GM21423 (cell line): ENCODE data around the gene TMEM45B.
"Not testable (repeated sequence)": the region's sequence is repeated elsewhere in the genome, so short reads cannot be mapped to it uniquely, and the experiment has no call there.

Experiments used
- ATAC-seq: cut with Tn5 transposase; IDR thresholded peaks from one replicate; pipeline ENCODE4 v1.9.1; 2021; ENCODE audit warnings: mild to moderate bottlenecking, moderate library complexity; ENCODE audit not compliant: unreplicated experiment

TMEM45B gene

GRCh38 chr11:129804012-129804411, 11.6 kb upstream of the TMEM45B start:
- no peak for ATAC-seq

- ATAC-seq = not testable (repeated sequence)
Observed at GRCh38 chr11:129808241-129808640, 7.4 kb upstream of the TMEM45B start.

DNA sequence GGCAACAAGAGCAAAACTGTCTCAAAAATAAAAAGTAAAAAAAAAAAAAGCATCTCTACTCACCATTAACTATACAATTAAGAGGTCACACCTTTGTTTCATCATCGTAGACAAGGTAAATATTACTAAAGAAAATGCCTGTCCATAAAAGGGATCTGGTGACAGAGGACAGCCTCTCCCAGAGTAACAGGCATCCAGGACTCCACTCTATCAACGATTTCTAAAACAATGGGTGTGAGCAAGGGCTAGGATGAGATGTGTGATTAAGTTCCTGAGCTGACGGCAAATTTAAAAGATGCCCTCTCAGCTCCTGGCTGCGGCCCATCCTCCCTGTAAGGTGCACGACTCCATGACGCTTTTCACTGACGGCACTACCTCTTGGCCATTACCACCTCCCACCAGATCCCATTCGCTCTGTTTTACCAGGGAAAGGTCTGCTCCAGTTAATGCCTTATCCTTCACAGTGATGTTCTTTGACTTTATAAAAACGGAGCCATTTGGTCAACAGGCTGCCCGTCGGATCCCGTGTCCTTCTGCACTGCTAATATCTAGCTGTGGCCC, 2.3 kb upstream of the TMEM45B start:
- ATAC-seq = no peak

- no peak for ATAC-seq
Observed at GRCh38 chr11:129814244-129815014, 1.2 kb upstream of the TMEM45B start.

- no peak for ATAC-seq
Observed at GRCh38 chr11:129817534-129818051, 1.9 kb downstream of the TMEM45B start.

DNA sequence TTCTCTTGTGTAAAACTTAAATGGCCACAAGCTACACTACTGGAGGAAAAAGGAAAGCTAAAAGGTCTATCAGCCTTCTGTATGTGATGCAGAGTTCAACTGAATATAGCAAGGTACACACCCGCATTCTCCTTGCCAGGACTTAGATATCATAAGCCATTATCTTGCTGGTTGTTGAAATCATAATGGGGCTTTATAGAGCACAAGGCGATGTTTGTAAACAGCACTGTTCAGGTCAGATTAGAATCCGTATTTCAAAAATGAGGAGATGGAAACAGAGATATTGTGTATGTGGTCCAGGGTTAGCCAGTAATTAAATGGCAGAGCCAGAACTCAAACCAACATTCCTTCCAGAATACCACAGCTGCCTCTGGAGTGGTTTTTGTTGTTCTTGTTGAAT, 2.6 kb downstream of the TMEM45B start:
- ATAC-seq = not testable (repeated sequence)

DNA sequence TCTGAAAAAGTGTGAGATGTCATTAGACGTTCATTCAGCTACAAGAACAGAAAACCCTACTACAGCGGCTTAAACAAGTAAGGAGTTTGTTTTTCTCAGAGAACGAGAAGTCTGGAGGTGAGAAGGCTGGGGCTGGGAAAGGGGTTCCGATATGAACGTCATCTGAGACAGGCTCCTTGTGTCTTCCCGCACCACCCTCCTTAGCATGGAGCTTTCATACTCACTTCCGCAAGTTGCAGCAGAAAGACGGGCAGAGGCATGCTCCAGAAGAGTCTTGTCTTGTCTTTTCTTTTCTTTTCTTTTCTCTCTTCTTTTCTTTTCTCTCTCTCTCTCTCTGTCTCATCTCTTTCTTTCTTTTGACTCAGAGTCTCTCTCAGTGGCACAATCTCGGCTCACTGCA, 3.6 kb downstream of the TMEM45B start:
- ATAC-seq = no peak

DNA sequence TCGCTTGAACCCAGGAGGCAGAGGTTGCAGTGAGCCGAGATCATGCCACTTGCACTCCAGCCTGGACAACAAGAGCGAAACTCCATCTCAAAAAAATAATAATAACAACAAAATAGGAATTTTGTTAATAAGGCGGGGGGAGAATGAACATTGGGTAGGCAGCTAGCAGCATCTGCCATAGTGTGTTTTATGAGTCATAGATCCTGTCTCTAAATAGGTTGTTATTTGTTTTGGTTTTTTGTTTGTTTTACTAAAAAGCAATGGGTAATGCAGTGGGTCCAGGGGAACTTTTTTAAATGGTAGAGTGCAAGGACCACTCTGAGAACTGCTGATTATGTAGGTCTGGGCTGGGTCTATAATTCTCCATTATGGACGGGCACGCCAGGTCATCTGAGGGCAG, 4.6 kb downstream of the TMEM45B start:
- not testable (repeated sequence) for ATAC-seq

DNA sequence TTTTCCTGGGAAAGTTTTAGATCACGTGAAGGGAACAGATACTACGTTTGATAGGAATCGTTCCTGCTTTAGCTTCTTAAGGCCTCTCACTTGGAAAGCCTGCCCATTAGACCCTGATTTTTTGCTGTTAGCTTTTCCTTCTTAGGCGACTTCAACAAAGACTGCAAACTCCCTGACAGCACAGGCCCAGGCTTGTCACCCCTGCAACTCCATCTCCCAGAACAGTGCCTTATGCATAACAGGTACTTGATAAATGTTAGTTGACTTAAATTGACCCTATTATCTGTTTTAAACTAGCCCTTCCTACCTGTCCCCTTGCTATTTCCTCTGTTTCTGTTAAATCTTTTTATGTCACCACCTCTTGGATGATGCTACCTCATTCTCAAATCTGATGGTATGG, 7.6 kb downstream of the TMEM45B start:
- not testable (repeated sequence) for ATAC-seq

DNA sequence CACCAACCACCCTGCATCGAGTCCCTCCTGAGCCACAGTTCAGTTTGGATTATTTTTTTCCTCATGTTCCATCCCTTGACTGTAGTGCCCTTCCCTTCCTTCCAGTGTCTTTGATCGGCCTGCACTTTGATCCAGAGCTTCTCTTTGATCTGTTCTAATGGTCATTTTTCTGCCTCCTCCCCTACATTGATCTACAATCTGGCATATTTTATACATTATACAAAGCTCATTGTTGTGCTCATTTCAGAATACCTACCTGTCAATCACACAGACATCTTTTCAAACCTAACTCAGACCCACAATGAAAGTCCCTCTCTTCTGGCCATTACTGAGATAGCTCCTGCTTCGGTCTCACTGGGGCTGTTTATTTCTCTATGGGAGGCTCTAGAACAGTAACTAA, 8.2 kb downstream of the TMEM45B start:
- ATAC-seq = not testable (repeated sequence)

DNA sequence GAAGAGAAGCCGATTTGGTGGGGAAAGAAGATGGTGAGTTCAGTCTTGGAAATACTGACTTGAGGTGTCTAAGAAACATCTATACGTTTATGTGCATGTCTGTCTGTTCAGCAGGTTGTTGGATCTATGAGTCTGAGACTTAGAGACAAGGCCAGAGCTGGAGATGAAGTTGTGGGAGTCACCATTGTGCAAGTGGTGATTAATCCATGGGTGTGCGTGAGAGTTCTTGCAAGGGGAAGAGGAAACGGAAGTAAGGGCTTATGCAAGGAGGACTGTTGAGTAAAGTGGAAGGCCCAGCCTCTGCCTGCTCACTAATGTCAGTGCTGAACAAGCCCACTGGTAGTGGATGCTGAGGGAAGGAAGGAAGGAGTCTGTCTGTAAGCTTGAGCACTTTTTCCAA, 9.7 kb downstream of the TMEM45B start:
- ATAC-seq = no peak

GRCh38 chr11:129828301-129828836, 12.7 kb downstream of the TMEM45B start:
- no peak for ATAC-seq

- not testable (repeated sequence) for ATAC-seq
Observed at GRCh38 chr11:129829497-129829896, 13.8 kb downstream of the TMEM45B start.

DNA sequence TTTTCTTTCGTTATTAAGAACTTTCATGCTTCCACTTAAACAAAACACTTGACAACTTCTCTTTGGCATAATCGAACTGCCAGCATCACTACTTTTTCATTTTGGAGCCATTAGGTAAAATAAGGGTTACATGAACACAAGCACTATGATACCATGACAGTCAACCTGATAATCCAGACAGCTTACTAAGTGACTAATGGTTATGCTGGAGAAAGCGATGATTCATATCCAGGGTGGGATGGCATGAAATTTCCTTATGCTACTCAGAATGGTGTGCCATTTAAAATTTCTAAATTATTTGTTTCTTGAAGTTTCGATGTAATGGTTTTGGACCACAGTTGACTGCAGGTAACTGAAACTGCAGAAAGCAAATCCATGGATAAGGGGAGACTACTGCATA, 15.6 kb downstream of the TMEM45B start:
- not testable (repeated sequence) for ATAC-seq

GRCh38 chr11:129833260-129833659, 17.6 kb downstream of the TMEM45B start:
- ATAC-seq = not testable (repeated sequence)

DNA sequence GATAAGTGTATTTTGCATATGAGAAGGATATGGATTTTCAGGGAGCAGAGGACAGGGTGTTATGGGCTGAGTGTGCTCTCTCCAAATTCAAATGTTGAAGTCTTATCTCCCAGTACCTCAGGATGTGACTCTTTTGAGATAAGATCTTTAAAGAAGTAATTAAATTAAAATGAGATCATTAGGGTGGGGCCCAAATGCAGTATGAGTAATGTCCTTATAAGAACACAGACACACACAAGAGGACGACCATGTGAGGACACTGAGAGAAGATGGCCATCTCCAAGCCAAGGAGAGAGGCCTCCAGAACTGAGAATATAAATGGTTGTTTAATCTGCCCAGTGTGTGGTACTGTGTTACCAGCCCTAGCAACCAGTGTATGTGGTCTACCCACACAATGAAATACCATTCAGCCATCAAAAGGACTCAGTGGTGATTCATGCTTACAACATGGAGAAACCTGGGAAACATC, 20.8 kb downstream of the TMEM45B start:
- ATAC-seq = not testable (repeated sequence)

DNA sequence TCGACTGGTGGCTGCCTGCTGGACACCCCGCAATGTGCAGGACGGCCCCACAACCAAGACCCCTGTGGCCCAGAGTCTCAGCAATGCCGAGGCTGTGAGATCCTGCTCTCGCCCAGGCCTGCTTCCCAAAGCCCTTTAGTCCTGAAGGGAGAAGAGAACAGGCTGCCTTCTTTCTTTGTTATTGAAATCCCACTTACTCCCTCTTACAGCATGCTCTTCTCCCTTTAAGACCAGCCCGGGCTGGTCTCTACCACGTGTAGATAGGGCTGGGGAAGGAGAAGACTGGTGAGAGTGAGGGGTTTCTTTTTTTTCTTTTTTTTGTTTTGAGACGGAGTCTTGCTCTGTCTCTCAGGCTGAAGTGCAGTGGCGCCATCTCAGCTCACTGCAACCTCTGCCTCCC, 21.3 kb downstream of the TMEM45B start:
- no peak for ATAC-seq

GRCh38 chr11:129840236-129840635, 24.6 kb downstream of the TMEM45B start:
- ATAC-seq = no peak

- ATAC-seq = no peak
Observed at GRCh38 chr11:129842138-129842537, 26.5 kb downstream of the TMEM45B start.

DNA sequence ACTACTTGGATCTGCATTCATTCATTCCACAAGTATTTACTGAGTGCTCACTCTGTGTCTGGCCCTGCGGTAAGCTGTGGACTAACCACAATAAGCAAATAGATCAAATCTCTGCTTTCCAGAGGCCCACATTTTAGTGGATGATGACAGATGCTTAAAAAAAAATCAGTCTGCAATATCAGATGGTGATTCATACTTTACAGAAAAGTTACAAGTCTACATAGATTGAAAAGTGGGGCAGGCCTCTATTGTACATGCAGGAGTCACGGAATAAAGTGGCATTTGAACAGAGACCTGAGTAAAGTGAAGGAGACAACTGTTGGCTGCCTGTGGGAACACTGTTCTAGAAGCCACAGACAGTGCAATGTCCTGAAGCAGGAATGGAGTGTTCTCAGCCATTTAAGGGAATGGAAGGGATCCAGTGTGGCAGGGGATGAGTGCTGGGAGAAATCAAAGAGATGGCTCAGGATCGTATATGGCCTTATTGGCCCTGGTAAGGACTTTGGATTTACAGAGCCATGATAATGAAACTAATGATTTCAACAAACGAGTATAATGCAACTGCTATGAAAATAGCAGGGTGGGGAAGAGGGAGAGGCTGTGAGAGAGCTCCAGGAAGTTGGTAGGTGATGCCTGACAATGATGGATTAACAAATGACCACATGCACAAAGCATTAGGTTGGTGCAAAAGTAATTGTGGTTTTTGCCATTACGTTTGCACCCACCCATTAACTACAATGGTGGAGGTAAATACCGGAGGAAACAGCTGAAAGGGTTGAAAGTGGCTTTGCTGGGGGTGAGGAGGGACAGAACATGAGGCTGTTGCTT, 31.1 kb downstream of the TMEM45B start:
- no peak for ATAC-seq

DNA sequence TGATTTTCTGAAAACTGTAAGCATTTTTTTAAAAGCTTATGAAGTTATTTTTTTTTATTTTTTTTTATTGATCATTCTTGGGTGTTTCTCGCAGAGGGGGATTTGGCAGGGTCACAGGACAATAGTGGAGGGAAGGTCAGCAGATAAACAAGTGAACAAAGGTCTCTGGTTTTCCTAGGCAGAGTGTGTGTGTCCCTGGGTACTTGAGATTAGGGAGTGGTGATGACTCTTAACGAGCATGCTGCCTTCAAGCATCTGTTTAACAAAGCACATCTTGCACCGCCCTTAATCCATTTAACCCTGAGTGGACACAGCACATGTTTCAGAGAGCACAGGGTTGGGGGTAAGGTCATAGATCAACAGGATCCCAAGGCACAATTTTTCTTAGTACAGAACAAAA, 31.7 kb downstream of the TMEM45B start:
- not testable (repeated sequence) for ATAC-seq
